GM23338 (cell line): ENCODE data around the gene RFXAP. TPM values are rescaled to one million over a fixed set of nuclear protein-coding genes. Genes with fewer than 3 reads are reported as not detected.
A peak's percentile ranks its signal among the peaks of the same experiment; 100 is the strongest.

Experiments used
- ATAC-seq: fragments of 200-7000 bp; cut with Tn5 transposase; 3 replicates; pipeline ENCODE4 v1.9.1; 2020
- DNase-seq: peaks from one replicate; pipeline ENCODE4 v3.0.0-alpha.2; 2015; ENCODE audit warnings: low spot score
- H2AFZ ChIP-seq: fragments of 200-600 bp; sonication (generic); 2 replicates; pipeline ENCODE4 v1.8.0; 2016; ENCODE audit warnings: antibody characterized with exemption, mild to moderate bottlenecking, moderate library complexity
- H3F3A ChIP-seq: fragments of 200-600 bp; sonication (generic); replicated peaks from 2 replicates; pipeline ENCODE4 v1.8.0; 2017; ENCODE audit warnings: antibody characterized with exemption, mixed run types, low read depth
- H3K27ac ChIP-seq: fragments of 200-600 bp; sonication (generic); 2 replicates; pipeline ENCODE4 v1.6.1; 2016; ENCODE audit warnings: low read depth
- H3K27me3 ChIP-seq: fragments of 200-600 bp; sonication (generic); 2 replicates; pipeline ENCODE4 v1.8.0; 2016; ENCODE audit warnings: mild to moderate bottlenecking, mixed run types, moderate library complexity; ENCODE audit not compliant: insufficient read depth
- H3K36me3 ChIP-seq: fragments of 200-600 bp; sonication (generic); 2 replicates; pipeline ENCODE4 v1.8.0; 2016; ENCODE audit warnings: mild to moderate bottlenecking; ENCODE audit not compliant: insufficient read depth
- H3K4me1 ChIP-seq: fragments of 200-600 bp; sonication (generic); 2 replicates; pipeline ENCODE4 v1.8.0; 2016; ENCODE audit warnings: mild to moderate bottlenecking, moderate library complexity; ENCODE audit not compliant: insufficient read depth
- H3K4me2 ChIP-seq: fragments of 200-600 bp; sonication (generic); 2 replicates; pipeline ENCODE4 v1.7.1; 2017; ENCODE audit warnings: mixed run types
- H3K4me3 ChIP-seq: fragments of 200-600 bp; sonication (generic); 2 replicates; pipeline ENCODE4 v1.6.1; 2016; ENCODE audit warnings: mixed run types
- H3K79me2 ChIP-seq: fragments of 200-600 bp; sonication (generic); replicated peaks from 2 replicates; pipeline ENCODE4 v1.8.0; 2017; ENCODE audit warnings: mild to moderate bottlenecking; ENCODE audit not compliant: insufficient read depth
- H3K9me2 ChIP-seq: fragments of 200-600 bp; sonication (generic); 2 replicates; pipeline ENCODE4 v1.8.0; 2017; ENCODE audit not compliant: insufficient read depth
- H4K20me1 ChIP-seq: fragments of 200-600 bp; sonication (generic); replicated peaks from 2 replicates; pipeline ENCODE4 v1.8.0; 2017; ENCODE audit warnings: mild to moderate bottlenecking; ENCODE audit not compliant: insufficient read depth
- H3K27ac Mint-ChIP-seq: 2 replicates; pipeline ENCODE4 v1.8.0; 2020; ENCODE audit warnings: inconsistent platforms, mild to moderate bottlenecking, moderate library complexity, mixed read lengths
- H3K27me3 Mint-ChIP-seq: 3 replicates; pipeline ENCODE4 v1.8.0; 2022; ENCODE audit warnings: low read depth, mild to moderate bottlenecking, moderate library complexity, mixed read lengths, inconsistent platforms; ENCODE audit not compliant: insufficient read depth, poor library complexity
- H3K36me3 Mint-ChIP-seq: 3 replicates; pipeline ENCODE4 v1.8.0; 2021; ENCODE audit warnings: low read depth, mild to moderate bottlenecking, inconsistent platforms, moderate library complexity, mixed read lengths
- H3K4me1 Mint-ChIP-seq: 3 replicates; pipeline ENCODE4 v1.8.0; 2020; ENCODE audit warnings: mild to moderate bottlenecking, inconsistent platforms, mixed read lengths
- H3K4me3 Mint-ChIP-seq: 3 replicates; pipeline ENCODE4 v1.8.0; 2021; ENCODE audit warnings: moderate library complexity, mild to moderate bottlenecking, inconsistent platforms, mixed read lengths
- H3K9me3 Mint-ChIP-seq: 3 replicates; pipeline ENCODE4 v1.8.0; 2020; ENCODE audit warnings: moderate library complexity, mild to moderate bottlenecking, inconsistent platforms, mixed read lengths
- CREB1 ChIP-seq: fragments of 250-450 bp; sonication (Bioruptor Pico); IDR thresholded peaks from 2 replicates; pipeline ENCODE4 v1.5.0; 2020; ENCODE audit warnings: low read depth, mild to moderate bottlenecking, moderate library complexity
- CTCF ChIP-seq, 2 experiments: fragments of 200-600 bp in 1 of 2; sonication (generic) in 1 of 2; conservative IDR thresholded peaks; 2 replicates each; pipeline versions ENCODE4 v1.5.1 to v1.6.1; 2016 to 2017; ENCODE audit warnings: antibody characterized with exemption in 2 of 2, low read depth in 2 of 2, mild to moderate bottlenecking in 2 of 2, moderate library complexity in 1 of 2
- ETS1 ChIP-seq: IDR thresholded peaks from 2 replicates; pipeline ENCODE4 v1.6.1; 2016; ENCODE audit warnings: antibody characterized with exemption
- EZH2 ChIP-seq: fragments of 200-600 bp; sonication (generic); IDR thresholded peaks from one replicate; pipeline ENCODE4 v1.8.0; 2017; ENCODE audit warnings: antibody characterized with exemption, mild to moderate bottlenecking, low read depth; ENCODE audit not compliant: unreplicated experiment
- EZH2phosphoT487 ChIP-seq: fragments of 200-600 bp; sonication (generic); IDR thresholded peaks from one replicate; pipeline ENCODE4 v1.8.1; 2018; ENCODE audit warnings: antibody characterized with exemption; ENCODE audit not compliant: unreplicated experiment
- JUNB ChIP-seq: IDR thresholded peaks from one replicate; pipeline ENCODE4 v1.6.1; 2016; ENCODE audit warnings: antibody characterized with exemption; ENCODE audit not compliant: unreplicated experiment
- REST ChIP-seq: IDR thresholded peaks from one replicate; pipeline ENCODE4 v1.6.1; 2018; ENCODE audit warnings: antibody characterized with exemption; ENCODE audit not compliant: unreplicated experiment
- ZNF462 ChIP-seq: fragments of 250-450 bp; sonication (Bioruptor Pico); IDR thresholded peaks from 2 replicates; pipeline ENCODE4 v1.5.0; 2020; ENCODE audit warnings: mild to moderate bottlenecking, moderate library complexity
- polyA plus RNA-seq: library from polyadenylated mRNA; unstranded; fragments of >200 nt; fragmentation: Nextera tagmentation; extraction: Ambion mirVana; gene quantifications from 2 replicates; pipeline ENCODE4 v1.2.1, GENCODE V29; 2016
- total RNA-seq: library from RNA; depleted of rRNA; stranded (reverse); fragments of >200 nt; shearing (Covaris generic); gene quantifications from 2 replicates; pipeline ENCODE4 v1.2.3, GENCODE V29; 2014

RFXAP gene
- total and polyA plus RNA-seq, 2 experiments from 2014 or later: 6.3 to 8.5 TPM

- TF ChIP-seq ETS1: no peak
- TF ChIP-seq JUNB: no peak
- no peak for TF ChIP-seq EZH2phosphoT487
- TF ChIP-seq CTCF (conservative IDR thresholded peaks at IDR 0.05; ENCODE audit: low read depth in 2 of 2): no peak
- no peak for TF ChIP-seq REST
- no peak for TF ChIP-seq ZNF462 (CRISPR knock-in tag)
- no peak for TF ChIP-seq CREB1 (CRISPR knock-in tag)
- TF ChIP-seq EZH2: no peak
- H3K36me3 Mint-ChIP-seq: no peaks in the 10 kb centered on the region
- peaks cover 2% of the 10 kb centered on the region; the same call in 1 of the 3 replicates for H3K9me3 Mint-ChIP-seq
- peak overlapping the region; percentile 56 for H3K4me2 ChIP-seq
- H3K27me3 Mint-ChIP-seq: no peaks in the 10 kb centered on the region
- no peaks in the 10 kb centered on the region; the same call in 1 of the 2 replicates for H3K9me2 ChIP-seq
- no peak overlapping the region for H3K4me3 ChIP-seq
- H3K4me1 Mint-ChIP-seq: peaks cover 21% of the 10 kb centered on the region
- no peaks in the 10 kb centered on the region for H3K79me2 ChIP-seq
- DNase-seq (peak; percentile 27), ATAC-seq (peak; percentile 65)
- peaks cover 7% of the 10 kb centered on the region for H3K4me1 ChIP-seq
- no peaks in the 10 kb centered on the region for H3F3A ChIP-seq
- H3K27ac ChIP-seq: peak overlapping the region; percentile 70; the same call in 1 of the 2 replicates
- H3K27me3 ChIP-seq: no peaks in the 10 kb centered on the region
- no peaks in the 10 kb centered on the region for H4K20me1 ChIP-seq
- no peaks in the 10 kb centered on the region for H3K36me3 ChIP-seq
- no peak overlapping the region for H2AFZ ChIP-seq
- no peak overlapping the region for H3K4me3 Mint-ChIP-seq
- H3K27ac Mint-ChIP-seq: peak overlapping the region; percentile 83
These were observed 23.0 kb upstream of the RFXAP start for GRCh38 chr13:36796052-36796451.
